ENCODE measurements around the gene ARSI.

Gene ARSI

GRCh38 chr5:150302301-150303069 lies at the start of gene ARSI:
Gene ARSI, minus strand, starts transcription at chr5:150302905. Its CDS starts 532 bp downstream, at chr5:150302373.
- no peak for DNase-seq

GRCh38 chr5:150350524-150351344 lies 48.0 kb upstream of the ARSI start:
- DNase-seq = no peak

GRCh38 chr5:150349681-150350275 lies 47.1 kb upstream of the ARSI start:
- DNase-seq = no peak

- DNase-seq = no peak
These were observed 44.7 kb upstream of the ARSI start for GRCh38 chr5:150347451-150347850.

- DNase-seq = no peak
These were observed 44.3 kb upstream of the ARSI start for GRCh38 chr5:150347003-150347402.

GRCh38 chr5:150346592-150346991 lies 43.9 kb upstream of the ARSI start:
- no peak for DNase-seq

- DNase-seq = no peak
These were observed 43.0 kb upstream of the ARSI start for GRCh38 chr5:150345716-150346115.

- no peak for DNase-seq
These were observed 41.4 kb upstream of the ARSI start for GRCh38 chr5:150343994-150344631.

- no peak for DNase-seq
These were observed 39.9 kb upstream of the ARSI start for GRCh38 chr5:150342583-150342982.

GRCh38 chr5:150341989-150342388 lies 39.3 kb upstream of the ARSI start:
- DNase-seq = no peak

GRCh38 chr5:150341331-150341730 lies 38.6 kb upstream of the ARSI start:
- no peak for DNase-seq

GRCh38 chr5:150340614-150341255 lies 38.0 kb upstream of the ARSI start:
- DNase-seq = no peak

GRCh38 chr5:150339841-150340240 lies 37.1 kb upstream of the ARSI start:
- no peak for DNase-seq

- no peak for DNase-seq
These were observed 36.5 kb upstream of the ARSI start for GRCh38 chr5:150339165-150339564.

GRCh38 chr5:150338546-150338945 lies 35.8 kb upstream of the ARSI start:
- DNase-seq = no peak

GRCh38 chr5:150335778-150336177 lies 33.1 kb upstream of the ARSI start:
- no peak for DNase-seq

GRCh38 chr5:150333400-150333799 lies 30.7 kb upstream of the ARSI start:
- DNase-seq = no peak

GRCh38 chr5:150329881-150330876 lies 27.5 kb upstream of the ARSI start:
- DNase-seq = no peak

- DNase-seq = no peak
These were observed 26.3 kb upstream of the ARSI start for GRCh38 chr5:150329038-150329437.

- no peak for DNase-seq
These were observed 25.8 kb upstream of the ARSI start for GRCh38 chr5:150328515-150328914.

GRCh38 chr5:150327139-150327538 lies 24.4 kb upstream of the ARSI start:
- no peak for DNase-seq
